Retinal pigment epithelial cell (primary cell): ENCODE results near the gene FAM107B.
A peak's percentile ranks its signal among the peaks of the same experiment; 100 is the strongest.

Experiments used
- DNase-seq: peaks from one replicate; pipeline ENCODE4 v3.0.0-alpha.2; 2010; ENCODE audit warnings: low read depth
- H3K4me3 ChIP-seq: 2 replicates; pipeline ENCODE4 v1.5.1; 2011; ENCODE audit warnings: mild to moderate bottlenecking, low read length, control low read depth, moderate library complexity
- CTCF ChIP-seq: conservative IDR thresholded peaks from 2 replicates; pipeline ENCODE4 v1.5.1; 2011; ENCODE audit warnings: low read depth, low read length, control low read depth, inconsistent platforms

FAM107B gene

DNA sequence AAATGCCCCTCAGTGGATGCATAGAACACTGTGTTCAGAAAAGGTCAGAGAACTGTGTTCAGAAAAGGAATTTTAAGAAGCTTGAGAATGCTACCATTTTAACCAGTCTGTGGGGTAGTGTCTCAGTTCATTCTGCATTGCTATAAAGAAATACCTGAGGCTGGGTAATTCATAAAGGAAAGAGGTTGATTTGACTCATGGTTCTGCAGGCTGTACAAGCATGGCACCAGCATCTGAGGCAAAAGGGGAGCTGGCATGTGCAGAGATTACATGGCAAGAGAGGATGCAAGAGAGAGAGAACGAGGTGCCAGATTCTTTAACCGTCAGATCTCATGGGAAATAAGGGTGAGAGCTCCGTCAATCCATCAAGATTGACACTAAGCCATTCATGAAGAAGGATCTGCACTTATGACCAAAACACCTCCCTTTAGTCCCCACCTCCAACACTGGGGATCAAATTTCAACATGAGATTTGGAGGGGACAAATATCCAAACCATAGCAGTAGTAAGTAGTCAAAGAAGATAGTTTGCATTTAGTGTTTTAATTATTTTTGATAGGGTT lies 119.8 kb downstream of the FAM107B start:
- no peak for TF ChIP-seq CTCF
- no peak overlapping the region for H3K4me3 ChIP-seq
- peak; percentile 38 for DNase-seq

DNA sequence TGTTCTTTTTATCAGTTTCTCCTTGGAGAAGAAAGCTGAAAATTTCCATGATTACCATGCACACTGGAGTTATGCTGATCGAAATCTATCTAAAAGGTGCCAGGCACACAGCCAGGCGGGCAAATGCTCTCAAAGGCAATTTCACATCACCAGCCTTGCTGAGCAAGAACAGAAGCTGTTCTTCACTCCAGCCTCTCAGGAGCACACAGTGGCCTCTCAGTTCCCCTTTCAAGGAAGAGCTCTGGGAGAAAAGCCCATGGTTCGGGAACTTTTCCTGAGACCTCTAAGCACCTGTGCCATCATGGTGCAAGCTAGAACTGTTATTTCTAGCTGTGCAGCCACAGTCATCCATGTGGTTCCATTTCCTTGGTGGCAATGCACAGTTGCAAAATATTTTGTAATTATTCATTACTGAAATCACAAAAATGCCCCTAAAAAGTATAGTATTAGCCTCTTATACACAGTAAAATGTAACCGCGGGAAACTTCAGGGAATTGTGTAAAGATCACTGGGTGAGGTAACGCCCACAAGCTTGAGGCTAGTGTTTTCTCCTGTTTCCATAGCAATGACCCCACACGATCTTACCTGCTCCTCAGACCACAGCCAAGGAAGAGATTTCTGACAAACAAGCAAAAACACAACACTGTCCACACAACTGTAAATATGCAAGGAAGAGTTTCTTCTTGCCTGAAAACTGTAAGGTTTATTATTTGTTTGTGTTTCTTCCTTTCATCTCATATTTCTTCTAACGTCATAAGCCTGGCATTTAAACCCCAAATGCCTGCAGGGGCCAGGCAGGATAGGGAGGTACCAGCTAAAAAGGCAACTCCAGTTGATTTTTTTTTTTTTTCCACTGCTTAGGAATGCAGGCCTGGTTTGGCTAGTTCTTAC lies 121.2 kb downstream of the FAM107B start:
- TF ChIP-seq CTCF = no peak
- peak; percentile 79 for DNase-seq
- H3K4me3 ChIP-seq = no peak overlapping the region

DNA sequence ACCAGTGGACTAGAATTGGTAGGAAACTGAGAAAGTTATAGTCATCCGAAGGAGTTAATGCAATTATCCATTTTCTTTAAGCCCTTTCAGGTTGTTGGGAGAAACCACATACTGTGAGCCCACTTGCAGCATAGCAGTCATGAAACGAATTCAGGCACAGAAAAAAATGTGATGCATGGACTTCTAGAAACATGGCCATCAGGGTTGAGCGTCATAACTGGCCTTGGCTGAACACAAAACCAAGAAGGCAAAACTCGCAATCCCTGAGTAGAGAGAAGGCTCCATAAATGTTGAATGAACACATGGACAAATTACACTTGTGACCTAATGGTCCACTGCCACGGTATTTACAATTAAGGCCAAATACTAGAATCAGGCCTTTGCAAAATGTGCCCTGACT lies 121.9 kb downstream of the FAM107B start:
- no peak overlapping the region for H3K4me3 ChIP-seq
- no peak for TF ChIP-seq CTCF
- no peak for DNase-seq

GRCh38 chr10:14652067-14652466 lies 122.6 kb downstream of the FAM107B start:
- no peak for DNase-seq
- TF ChIP-seq CTCF = no peak
- H3K4me3 ChIP-seq = no peak overlapping the region

- TF ChIP-seq CTCF = no peak
- DNase-seq = no peak
- no peak overlapping the region for H3K4me3 ChIP-seq
These were observed 125.0 kb downstream of the FAM107B start for GRCh38 chr10:14649739-14650138.

DNA sequence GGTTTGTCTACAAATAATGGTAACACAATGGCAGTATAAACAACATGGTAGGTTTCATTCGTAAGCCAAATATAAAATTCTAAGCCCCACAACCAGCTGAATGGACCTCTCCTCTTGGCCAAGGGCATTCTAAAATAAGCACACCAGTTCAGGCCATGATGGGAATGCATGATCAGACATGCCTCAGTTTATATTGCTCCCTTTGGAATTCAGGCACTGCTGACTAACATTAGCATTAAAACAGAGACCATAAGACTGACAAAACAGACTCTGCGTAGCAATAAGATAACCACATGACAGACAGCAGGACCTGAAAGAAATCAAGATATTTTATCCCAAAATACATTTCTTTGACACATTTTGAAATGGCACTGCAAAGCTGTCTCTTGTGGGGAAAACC lies 125.8 kb downstream of the FAM107B start:
- no peak overlapping the region for H3K4me3 ChIP-seq
- no peak for TF ChIP-seq CTCF
- DNase-seq = no peak
